Measurements from ENCODE around the gene AKAP1.

DNA sequence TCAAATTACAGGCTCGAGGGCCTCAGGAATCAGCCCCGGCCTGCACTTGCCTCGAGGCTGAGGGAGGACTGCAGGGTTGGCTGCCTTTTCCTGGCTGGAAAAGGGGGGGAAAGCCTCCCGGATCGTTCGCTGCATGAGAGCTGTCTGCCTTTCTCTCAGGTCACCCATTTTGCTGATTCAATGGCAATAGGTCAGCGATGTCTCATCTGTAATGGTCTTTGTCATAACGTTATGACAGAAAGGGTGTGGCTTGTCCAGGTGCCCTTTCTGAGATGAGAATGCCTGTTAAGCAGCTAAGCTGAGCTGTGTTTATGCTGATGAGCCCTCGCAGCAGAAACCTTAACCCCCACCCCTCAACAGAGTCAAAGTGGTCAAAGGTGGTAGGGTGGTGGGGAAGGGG lies 81.8 kb downstream of the AKAP1 start:
- TF ChIP-seq, protein P1, sequence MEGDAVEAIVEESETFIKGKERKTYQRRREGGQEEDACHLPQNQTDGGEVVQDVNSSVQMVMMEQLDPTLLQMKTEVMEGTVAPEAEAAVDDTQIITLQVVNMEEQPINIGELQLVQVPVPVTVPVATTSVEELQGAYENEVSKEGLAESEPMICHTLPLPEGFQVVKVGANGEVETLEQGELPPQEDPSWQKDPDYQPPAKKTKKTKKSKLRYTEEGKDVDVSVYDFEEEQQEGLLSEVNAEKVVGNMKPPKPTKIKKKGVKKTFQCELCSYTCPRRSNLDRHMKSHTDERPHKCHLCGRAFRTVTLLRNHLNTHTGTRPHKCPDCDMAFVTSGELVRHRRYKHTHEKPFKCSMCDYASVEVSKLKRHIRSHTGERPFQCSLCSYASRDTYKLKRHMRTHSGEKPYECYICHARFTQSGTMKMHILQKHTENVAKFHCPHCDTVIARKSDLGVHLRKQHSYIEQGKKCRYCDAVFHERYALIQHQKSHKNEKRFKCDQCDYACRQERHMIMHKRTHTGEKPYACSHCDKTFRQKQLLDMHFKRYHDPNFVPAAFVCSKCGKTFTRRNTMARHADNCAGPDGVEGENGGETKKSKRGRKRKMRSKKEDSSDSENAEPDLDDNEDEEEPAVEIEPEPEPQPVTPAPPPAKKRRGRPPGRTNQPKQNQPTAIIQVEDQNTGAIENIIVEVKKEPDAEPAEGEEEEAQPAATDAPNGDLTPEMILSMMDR (IDR thresholded peaks at IDR 0.05), result no peak
- TF ChIP-seq POLR2A (IDR thresholded peaks at IDR 0.05) (no peak), POLR2AphosphoS5 (IDR thresholded peaks at IDR 0.05) (no peak)

Data from gastroesophageal sphincter (tissue), 3 donors.